Medulla oblongata (tissue), 1 donor: ENCODE results near the gene MAPT.
"Not testable (repeated sequence)": the region's sequence is repeated elsewhere in the genome, so short reads cannot be mapped to it uniquely, and the experiment has no call there.

Experiments used
- DNase-seq: peaks from one replicate; pipeline ENCODE4 v3.0.0-alpha.2; 2015; ENCODE audit errors: extremely low spot score

Gene MAPT

GRCh38 chr17:45953561-45953960 is 59.2 kb downstream of the MAPT start:
- DNase-seq: peak; percentile 54

- DNase-seq: no peak
These were observed 60.6 kb downstream of the MAPT start for GRCh38 chr17:45954914-45955313.

- no peak for DNase-seq
These were observed 61.0 kb downstream of the MAPT start for GRCh38 chr17:45955326-45955725.

GRCh38 chr17:45956090-45956489 is 61.7 kb downstream of the MAPT start:
- DNase-seq: no peak

- DNase-seq: not testable (repeated sequence)
These were observed 62.4 kb downstream of the MAPT start for GRCh38 chr17:45956746-45957145.

- DNase-seq: no peak
These were observed 64.0 kb downstream of the MAPT start for GRCh38 chr17:45958307-45958706.

- DNase-seq: no peak
These were observed 64.8 kb downstream of the MAPT start for GRCh38 chr17:45958994-45959665.

GRCh38 chr17:45960311-45960710 is 66.0 kb downstream of the MAPT start:
- no peak for DNase-seq

GRCh38 chr17:45961206-45961605 is 66.9 kb downstream of the MAPT start:
- DNase-seq: no peak

- no peak for DNase-seq
These were observed 68.0 kb downstream of the MAPT start for GRCh38 chr17:45962221-45962972.

- no peak for DNase-seq
These were observed 68.9 kb downstream of the MAPT start for GRCh38 chr17:45963283-45963682.

- DNase-seq: no peak
These were observed 69.5 kb downstream of the MAPT start for GRCh38 chr17:45963889-45964288.

- DNase-seq: no peak
These were observed 70.3 kb downstream of the MAPT start for GRCh38 chr17:45964634-45965033.

- DNase-seq: no peak
These were observed 71.5 kb downstream of the MAPT start for GRCh38 chr17:45965812-45966211.

- no peak for DNase-seq
These were observed 72.4 kb downstream of the MAPT start for GRCh38 chr17:45966606-45967280.

GRCh38 chr17:45967378-45967777 is 73.0 kb downstream of the MAPT start:
- no peak for DNase-seq

- DNase-seq: no peak
These were observed 74.4 kb downstream of the MAPT start for GRCh38 chr17:45968732-45969131.

GRCh38 chr17:45969726-45970125 is 75.4 kb downstream of the MAPT start:
- no peak for DNase-seq

GRCh38 chr17:45970659-45971058 is 76.3 kb downstream of the MAPT start:
- DNase-seq: no peak

- DNase-seq: no peak
These were observed 77.4 kb downstream of the MAPT start for GRCh38 chr17:45971698-45972141.

- DNase-seq: no peak
These were observed 78.2 kb downstream of the MAPT start for GRCh38 chr17:45972531-45972930.

- no peak for DNase-seq
These were observed 78.9 kb downstream of the MAPT start for GRCh38 chr17:45973099-45973780.
